ENCODE data around the gene SIX3. TPM values are rescaled to one million over a fixed set of nuclear protein-coding genes. Genes with fewer than 3 reads are reported as not detected.

The SIX3 gene
- total RNA-seq, 2 experiments from 2014 or later = not detected

DNA sequence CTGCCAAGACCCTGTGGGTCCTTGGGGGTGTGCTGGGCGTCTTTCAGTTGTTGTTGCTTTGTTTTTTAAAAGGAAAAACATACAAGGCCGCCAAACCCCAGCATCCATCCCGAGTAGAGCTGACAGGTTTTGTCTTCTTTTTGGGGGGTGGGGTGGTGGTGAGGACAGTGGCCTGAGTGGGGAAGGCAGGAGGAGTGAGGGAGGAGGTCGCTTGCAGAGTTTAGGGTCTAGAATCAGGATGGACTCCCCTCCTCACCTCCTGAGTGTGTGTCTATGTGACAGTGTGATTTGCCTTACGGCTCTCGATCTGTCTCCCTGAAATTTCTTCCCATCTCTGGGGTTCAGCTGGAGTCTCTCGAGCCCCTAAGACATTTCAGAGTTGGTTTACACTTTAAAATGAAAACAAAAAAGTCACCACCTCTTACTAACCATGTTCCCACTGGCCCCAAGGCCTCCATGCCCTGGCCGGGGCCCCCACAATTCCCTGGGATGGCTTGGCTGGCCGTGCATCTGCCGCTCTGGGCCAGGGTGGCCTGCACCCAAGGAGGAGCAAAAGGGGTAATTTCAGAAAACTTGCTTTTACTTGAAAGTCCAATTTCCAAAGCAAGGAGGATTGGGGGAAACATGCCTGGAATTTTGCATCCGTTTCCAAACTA is 5.0 kb downstream of the SIX3 start:
- CTCF ChIA-PET = interaction anchor here (0.9 to 1.2 kb wide), 3 partner anchors 9 to 467 kb away, joined by 3 to 5 read pairs (median 3); no protein-coding TSS in a partner anchor
- no peak overlapping the region for H3K27ac Mint-ChIP-seq
- H3K4me1 Mint-ChIP-seq (ENCODE audit: low read depth) = peaks cover 31% of the 10 kb centered on the region
- no peaks in the 10 kb centered on the region for H3K9me3 Mint-ChIP-seq
- H3K4me3 Mint-ChIP-seq = no peak overlapping the region
- no peaks in the 10 kb centered on the region for H3K36me3 Mint-ChIP-seq
- peaks cover 81% of the 10 kb centered on the region for H3K27me3 Mint-ChIP-seq
- DNase-seq = no peak
- POLR2A ChIA-PET = no interaction called here
- intact Hi-C loops (cut with micrococcal nuclease) = no loop called here

- intact Hi-C loops (cut with micrococcal nuclease) = no loop called here
- POLR2A ChIA-PET = no interaction called here
These were observed 5.5 kb downstream of the SIX3 start for GRCh38 chr2:44947028-44947375.

GRCh38 chr2:44948565-44949328 is 7.2 kb downstream of the SIX3 start:
- Mint-ChIP-seq H3K9me3 (no peaks in the 10 kb centered on the region), H3K27me3 (peaks cover 78% of the 10 kb centered on the region), H3K4me3 (no peak overlapping the region), H3K27ac (no peak overlapping the region), H3K36me3 (no peaks in the 10 kb centered on the region), H3K4me1 (ENCODE audit: low read depth) (peaks cover 20% of the 10 kb centered on the region)
- DNase-seq = no peak
- ChIA-PET CTCF (no interaction called here), POLR2A (no interaction called here)
- intact Hi-C loops (cut with micrococcal nuclease) = no loop called here

More at GRCh38 chr2:44947028-44947375, 5.5 kb downstream of the SIX3 start:
- Mint-ChIP-seq H3K4me3 (no peak overlapping the region), H3K36me3 (no peaks in the 10 kb centered on the region), H3K9me3 (no peaks in the 10 kb centered on the region), H3K27me3 (peaks cover 79% of the 10 kb centered on the region), H3K4me1 (ENCODE audit: low read depth) (peaks cover 30% of the 10 kb centered on the region), H3K27ac (no peak overlapping the region)
- CTCF ChIA-PET = interaction anchor here (0.9 to 1.2 kb wide), 2 partner anchors 8 to 467 kb away, joined by 3 to 5 read pairs; no protein-coding TSS in a partner anchor
- DNase-seq = no peak

- POLR2A ChIA-PET = interaction anchor here (0.6 kb wide), 1 partner anchor 297 kb away, joined by 4 read pairs; no protein-coding TSS in a partner anchor
- CTCF ChIA-PET = interaction anchor here (1.2 kb wide), 1 partner anchor 470 kb away, joined by 4 read pairs; no protein-coding TSS in a partner anchor
- Mint-ChIP-seq H3K36me3 (no peaks in the 10 kb centered on the region), H3K4me3 (no peak overlapping the region), H3K4me1 (ENCODE audit: low read depth) (peaks cover 17% of the 10 kb centered on the region), H3K9me3 (no peaks in the 10 kb centered on the region), H3K27me3 (peaks cover 77% of the 10 kb centered on the region), H3K27ac (no peak overlapping the region)
- intact Hi-C loops (cut with micrococcal nuclease) = loop anchor here (10.0 kb wide), 1 partner anchor 385 kb away; no protein-coding TSS in a partner anchor
- no peak for DNase-seq
These were observed 8.0 kb downstream of the SIX3 start for GRCh38 chr2:44949329-44950151.

- no peak overlapping the region for H3K4me3 Mint-ChIP-seq
- H3K27ac Mint-ChIP-seq = no peak overlapping the region
- H3K36me3 Mint-ChIP-seq = no peaks in the 10 kb centered on the region
- H3K9me3 Mint-ChIP-seq = no peaks in the 10 kb centered on the region
- intact Hi-C loops (cut with micrococcal nuclease) = loop anchor here (10.0 kb wide), 1 partner anchor 386 kb away; no protein-coding TSS in a partner anchor
- peaks cover 13% of the 10 kb centered on the region for H3K4me1 Mint-ChIP-seq (ENCODE audit: low read depth)
- DNase-seq = no peak
- POLR2A ChIA-PET = no interaction called here
- peaks cover 77% of the 10 kb centered on the region for H3K27me3 Mint-ChIP-seq
- CTCF ChIA-PET = no interaction called here
These were observed 9.1 kb downstream of the SIX3 start for GRCh38 chr2:44950646-44951045.

GRCh38 chr2:44951124-44951523 is 9.6 kb downstream of the SIX3 start:
- no peaks in the 10 kb centered on the region for H3K9me3 Mint-ChIP-seq
- H3K4me1 Mint-ChIP-seq (ENCODE audit: low read depth) = peaks cover 13% of the 10 kb centered on the region
- DNase-seq = no peak
- ChIA-PET POLR2A (no interaction called here), CTCF (no interaction called here)
- H3K27ac Mint-ChIP-seq = no peak overlapping the region
- H3K36me3 Mint-ChIP-seq = no peaks in the 10 kb centered on the region
- intact Hi-C loops (cut with micrococcal nuclease) = loop anchor here (10.0 kb wide), 1 partner anchor 386 kb away; no protein-coding TSS in a partner anchor
- no peak overlapping the region for H3K4me3 Mint-ChIP-seq
- peaks cover 74% of the 10 kb centered on the region for H3K27me3 Mint-ChIP-seq

DNA sequence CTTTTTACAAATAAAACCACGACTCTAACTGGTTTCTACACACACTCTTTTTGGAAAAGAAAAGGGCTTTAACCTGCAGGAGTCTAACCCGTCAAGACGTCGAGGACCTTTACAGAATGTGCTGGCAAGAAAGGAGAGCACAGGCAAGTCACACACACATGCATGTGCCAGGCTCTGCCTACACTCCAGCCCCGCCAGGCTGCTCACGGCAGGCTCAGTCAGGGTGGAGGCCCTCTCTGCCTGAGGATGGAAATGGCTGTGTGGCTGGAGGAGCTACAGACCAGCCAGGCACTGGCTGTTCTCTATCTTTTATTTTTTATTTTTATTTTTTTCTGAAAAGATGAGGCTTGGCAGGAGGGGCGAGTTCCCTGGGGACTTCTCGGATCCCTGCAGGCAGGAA is 10.2 kb downstream of the SIX3 start:
- CTCF ChIA-PET = interaction anchor here (1.7 kb wide), 1 partner anchor 472 kb away, joined by 6 read pairs; no protein-coding TSS in a partner anchor
- H3K9me3 Mint-ChIP-seq = no peaks in the 10 kb centered on the region
- DNase-seq = no peak
- no peaks in the 10 kb centered on the region for H3K36me3 Mint-ChIP-seq
- H3K27me3 Mint-ChIP-seq = peaks cover 74% of the 10 kb centered on the region
- POLR2A ChIA-PET = no interaction called here
- no peak overlapping the region for H3K4me3 Mint-ChIP-seq
- intact Hi-C loops (cut with micrococcal nuclease) = loop anchor here (2.0 to 10.0 kb wide), 2 partner anchors 15 to 387 kb away; no protein-coding TSS in a partner anchor
- H3K27ac Mint-ChIP-seq = no peak overlapping the region
- H3K4me1 Mint-ChIP-seq (ENCODE audit: low read depth) = peaks cover 13% of the 10 kb centered on the region

DNA sequence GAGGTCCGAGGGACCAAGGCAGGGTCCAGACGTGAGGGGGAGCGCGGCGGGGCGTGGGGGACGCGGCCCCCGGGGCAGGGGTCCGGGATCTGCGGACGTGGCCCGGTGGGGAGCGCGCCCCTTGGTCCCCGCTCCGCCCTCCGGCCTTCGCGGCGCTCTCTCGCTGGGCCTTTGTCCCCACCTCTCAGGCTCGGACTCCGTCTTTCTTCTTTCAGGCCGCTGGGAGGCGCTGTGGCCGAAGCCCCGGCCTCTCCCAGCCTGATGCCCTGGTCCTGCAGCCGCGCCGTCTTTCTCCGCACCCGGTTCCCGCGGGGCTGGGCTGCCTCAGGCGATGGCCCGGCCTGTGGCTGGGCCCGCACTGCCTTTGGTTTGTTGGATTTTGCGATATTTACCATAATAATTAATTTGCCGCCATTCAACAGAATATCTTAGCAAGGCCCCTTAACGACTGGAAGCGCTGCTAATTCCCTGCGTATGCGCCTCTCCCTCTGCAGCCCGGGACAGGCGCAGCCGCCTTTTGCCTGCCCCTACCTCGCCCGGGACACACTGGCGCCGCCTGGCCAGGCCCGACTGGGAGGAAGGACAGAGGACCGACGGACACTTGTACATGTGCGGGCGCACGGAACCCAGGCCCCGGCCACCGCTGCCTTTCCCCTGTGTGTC is 10.8 kb downstream of the SIX3 start:
- no peak overlapping the region for H3K27ac Mint-ChIP-seq

DNA sequence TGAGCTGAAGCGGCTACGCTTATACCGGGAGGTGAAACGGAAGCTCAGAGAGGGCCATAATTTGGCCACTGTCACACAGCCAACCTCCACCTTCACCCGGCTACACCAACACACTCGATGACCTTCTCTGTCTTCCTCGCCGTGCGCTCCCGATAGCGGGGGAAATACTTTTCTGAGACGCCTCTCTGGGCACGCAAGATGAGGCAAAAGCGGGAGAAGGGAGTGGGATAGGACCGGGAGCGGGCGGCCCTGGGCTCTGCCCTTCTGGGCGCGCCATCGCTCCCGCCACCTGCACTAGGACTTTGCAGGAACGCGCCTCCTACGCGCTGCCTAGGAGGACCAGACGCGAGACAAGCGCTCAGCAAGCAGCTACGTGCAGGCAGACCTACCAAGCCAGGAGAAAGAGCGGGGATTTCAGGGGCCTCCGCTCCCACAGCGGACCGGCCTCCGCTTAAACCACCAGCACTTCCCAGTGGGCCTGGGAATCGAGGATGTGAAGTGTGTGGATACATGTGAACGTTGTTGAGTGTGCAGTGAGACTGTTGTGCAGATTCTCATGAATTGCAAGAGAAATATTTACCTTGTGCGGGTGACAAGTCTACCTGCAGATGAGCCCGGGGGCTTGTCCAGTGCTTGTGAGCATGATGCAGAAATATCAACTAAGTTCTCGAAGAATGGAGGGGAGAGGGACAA is 11.4 kb downstream of the SIX3 start:
- DNase-seq = no peak
- H3K4me1 Mint-ChIP-seq (ENCODE audit: low read depth) = peaks cover 13% of the 10 kb centered on the region
- no peaks in the 10 kb centered on the region for H3K9me3 Mint-ChIP-seq
- CTCF ChIA-PET = interaction anchor here (0.7 to 1.7 kb wide), 4 partner anchors 9 to 561 kb away, joined by 3 to 6 read pairs (median 3); no protein-coding TSS in a partner anchor
- intact Hi-C loops (cut with micrococcal nuclease) = loop anchor here (2.0 to 10.0 kb wide), 2 partner anchors 16 to 388 kb away; no protein-coding TSS in a partner anchor
- peaks cover 63% of the 10 kb centered on the region for H3K27me3 Mint-ChIP-seq
- POLR2A ChIA-PET = no interaction called here
- no peak overlapping the region for H3K27ac Mint-ChIP-seq
- peak overlapping the region; percentile 11 for H3K4me3 Mint-ChIP-seq
- no peaks in the 10 kb centered on the region for H3K36me3 Mint-ChIP-seq

More for the DNA sequence above, 10.8 kb downstream of the SIX3 start:
- Mint-ChIP-seq H3K9me3 (no peaks in the 10 kb centered on the region), H3K4me3 (peak overlapping the region; percentile 11), H3K4me1 (ENCODE audit: low read depth) (peaks cover 13% of the 10 kb centered on the region), H3K36me3 (no peaks in the 10 kb centered on the region), H3K27me3 (peaks cover 68% of the 10 kb centered on the region)
- ChIA-PET CTCF (interaction anchor here (0.7 to 1.7 kb wide), 4 partner anchors 9 to 560 kb away, joined by 3 to 6 read pairs (median 3); no protein-coding TSS in a partner anchor), POLR2A (no interaction called here)
- intact Hi-C loops (cut with micrococcal nuclease) = loop anchor here (2.0 to 10.0 kb wide), 2 partner anchors 15 to 387 kb away; no protein-coding TSS in a partner anchor
- DNase-seq = peak; percentile 55

- DNase-seq = no peak
- Mint-ChIP-seq H3K9me3 (no peaks in the 10 kb centered on the region), H3K27ac (no peak overlapping the region), H3K4me3 (no peak overlapping the region), H3K4me1 (ENCODE audit: low read depth) (peaks cover 13% of the 10 kb centered on the region), H3K36me3 (no peaks in the 10 kb centered on the region), H3K27me3 (peaks cover 60% of the 10 kb centered on the region)
- ChIA-PET CTCF (interaction anchor here (0.7 to 6.2 kb wide), 7 partner anchors 12 to 562 kb away, joined by 3 to 126 read pairs (median 6); no protein-coding TSS in a partner anchor), POLR2A (no interaction called here)
- intact Hi-C loops (cut with micrococcal nuclease) = loop anchor here (2.0 to 10.0 kb wide), 2 partner anchors 17 to 389 kb away; no protein-coding TSS in a partner anchor
These were observed 12.0 kb downstream of the SIX3 start for GRCh38 chr2:44953499-44953883.

Data from activated CD4-positive, alpha-beta memory T cell treated with anti-CD3 and anti-CD28 coated beads for 36 hours (primary cell).